GM12878 (cell line): ENCODE measurements around the gene LTBP2.

ENCODE experiments used
- BRCA1 ChIP-seq: IDR thresholded peaks from 2 replicates; pipeline ENCODE4 v1.6.1; 2011; ENCODE audit warnings: low read depth, low read length, improper control_type of control experiment
- CEBPB ChIP-seq, 2 experiments: fragments of 150-350 bp in 1 of 2; IDR thresholded peaks; 2 replicates each; pipeline ENCODE4 v1.6.1; 2012 to 2014; ENCODE audit warnings: low read depth in 2 of 2, low read length in 2 of 2, borderline replicate concordance in 1 of 2, inconsistent platforms in 1 of 2
- CTCF ChIP-seq, 3 experiments: IDR thresholded peaks in 2 of 3; conservative IDR thresholded peaks in 1 of 3; 2 replicates each; pipeline ENCODE4 v1.5.1; 2011; ENCODE audit warnings: low read depth in 3 of 3, low read length in 3 of 3, mild to moderate bottlenecking in 3 of 3, control low read depth in 2 of 3, moderate library complexity in 2 of 3, inconsistent platforms in 1 of 3, mixed read lengths in 1 of 3; ENCODE audit not compliant: control insufficient read depth in 2 of 3, insufficient read depth in 1 of 3; ENCODE audit errors: extremely low read depth in 1 of 3
- E2F4 ChIP-seq: IDR thresholded peaks from 2 replicates; pipeline ENCODE4 v1.6.1; 2012; ENCODE audit warnings: low read depth, low read length, improper control_type of control experiment
- MYC ChIP-seq: IDR thresholded peaks from 2 replicates; pipeline ENCODE4 v1.6.1; 2011; ENCODE audit warnings: mild to moderate bottlenecking, low read length, moderate library complexity, inconsistent platforms; ENCODE audit not compliant: insufficient read depth, insufficient replicate concordance, insufficient read length, severe bottlenecking
- POLR2AphosphoS5 ChIP-seq: IDR thresholded peaks from 2 replicates; pipeline ENCODE4 v1.6.1; 2011; ENCODE audit warnings: mild to moderate bottlenecking, low read length, inconsistent platforms
- RELA ChIP-seq: fragments of 450-650 bp; IDR thresholded peaks from 2 replicates; pipeline ENCODE4 v1.8.0; 2014; ENCODE audit warnings: borderline replicate concordance; ENCODE audit not compliant: partially characterized antibody
- TAF1 ChIP-seq: IDR thresholded peaks from 2 replicates; pipeline ENCODE4 v1.6.1; 2011; ENCODE audit warnings: mild to moderate bottlenecking, low read depth, low read length, borderline replicate concordance
- ZBTB33 ChIP-seq: fragments of 450-650 bp; IDR thresholded peaks from 2 replicates; pipeline ENCODE4 v1.6.1; 2017; ENCODE audit warnings: mild to moderate bottlenecking

DNA sequence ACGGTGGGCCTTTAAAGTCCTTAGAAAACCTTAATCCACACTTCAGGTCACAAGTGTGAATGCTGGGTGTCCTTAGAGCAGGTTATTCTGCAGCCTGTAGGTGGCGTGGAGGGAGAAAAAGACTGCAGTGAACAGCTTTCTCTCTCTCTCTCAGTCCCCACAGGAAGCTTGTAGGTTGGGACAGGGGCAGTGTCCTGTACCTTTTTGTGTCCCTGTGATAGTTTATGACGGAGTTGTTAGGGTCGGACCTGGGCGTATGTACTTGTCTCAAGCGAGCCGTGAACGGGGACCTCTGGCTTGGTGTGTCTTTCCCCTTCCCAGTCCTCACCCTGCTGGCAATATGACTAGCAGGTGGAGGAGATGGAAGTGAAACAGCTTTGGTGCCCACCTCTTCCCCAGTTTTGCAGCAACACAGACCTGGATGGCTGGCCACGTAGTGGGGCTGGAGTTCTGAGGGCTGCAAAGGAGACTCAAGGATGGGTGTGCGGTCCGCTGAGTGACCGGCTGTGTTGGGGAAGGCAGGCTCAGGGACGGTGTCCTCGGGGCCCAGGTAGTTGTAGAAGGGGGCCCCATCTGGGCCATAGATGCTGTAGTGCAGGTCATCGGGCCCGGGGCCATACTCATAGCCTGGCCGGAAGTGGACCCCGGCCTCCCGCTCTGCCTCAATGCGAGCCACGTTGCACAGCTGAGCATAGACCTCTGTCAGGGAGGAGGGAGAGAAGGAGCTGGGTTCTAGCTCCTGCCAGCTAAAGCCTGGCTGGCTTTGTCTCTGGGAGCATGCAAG, 109.6 kb downstream of the LTBP2 start:
- peak; percentile 63 to 76 (median 67) for TF ChIP-seq CTCF (IDR thresholded peaks at IDR 0.05 in 2 of 3, conservative IDR thresholded peaks at IDR 0.05 in 1 of 3; ENCODE audit: control insufficient read depth in 2 of 3, extremely low read depth in 1 of 3, insufficient read depth in 1 of 3, low read depth in 3 of 3, low read length in 3 of 3)
- TF ChIP-seq CEBPB (IDR thresholded peaks at IDR 0.05; ENCODE audit: borderline replicate concordance in 1 of 2, low read depth in 2 of 2, low read length in 2 of 2), result no peak
- no peak for TF ChIP-seq BRCA1
- no peak for TF ChIP-seq E2F4
- TF ChIP-seq MYC, result no peak
- TF ChIP-seq POLR2AphosphoS5, result no peak
- no peak for TF ChIP-seq TAF1
- no peak for TF ChIP-seq RELA
- no peak for TF ChIP-seq ZBTB33
